SK-N-MC (cell line): Measurements from ENCODE around the gene CDKL1.

Experiments used
- EZH2 ChIP-seq: fragments of 200-600 bp; sonication (generic); IDR thresholded peaks from one replicate; pipeline ENCODE4 v1.6.1; 2017; ENCODE audit warnings: antibody characterized with exemption
- POLR2AphosphoS5 ChIP-seq: IDR thresholded peaks from 2 replicates; pipeline ENCODE4 v1.6.1; 2012; ENCODE audit warnings: mild to moderate bottlenecking, low read depth, low read length, borderline replicate concordance

GRCh38 chr14:50425816-50426215 lies 29.1 kb upstream of the CDKL1 start:
- TF ChIP-seq POLR2AphosphoS5: no peak
- no peak for TF ChIP-seq EZH2
